GM21515 (cell line): ENCODE data around the gene CDK5RAP2.
A peak's percentile ranks its signal among the peaks of the same experiment; 100 is the strongest.
"Not testable (repeated sequence)": the region's sequence is repeated elsewhere in the genome, so short reads cannot be mapped to it uniquely, and the experiment has no call there.

ENCODE experiments used
- ATAC-seq: cut with Tn5 transposase; IDR thresholded peaks from one replicate; pipeline ENCODE4 v1.9.1; 2021; ENCODE audit not compliant: unreplicated experiment

CDK5RAP2 gene

GRCh38 chr9:120515996-120516395 lies 64.0 kb downstream of the CDK5RAP2 start:
- ATAC-seq: not testable (repeated sequence)

- ATAC-seq: not testable (repeated sequence)
Measured at GRCh38 chr9:120515481-120515880, 64.5 kb downstream of the CDK5RAP2 start.

- ATAC-seq: no peak
Measured at GRCh38 chr9:120514405-120514804, 65.6 kb downstream of the CDK5RAP2 start.

GRCh38 chr9:120513825-120514396 lies 66.1 kb downstream of the CDK5RAP2 start:
- no peak for ATAC-seq

- ATAC-seq: no peak
Measured at GRCh38 chr9:120510816-120511215, 69.2 kb downstream of the CDK5RAP2 start.

- ATAC-seq: no peak
Measured at GRCh38 chr9:120507936-120508510, 71.9 kb downstream of the CDK5RAP2 start.

- ATAC-seq: no peak
Measured at GRCh38 chr9:120505186-120505585, 74.8 kb downstream of the CDK5RAP2 start.

- no peak for ATAC-seq
Measured at GRCh38 chr9:120500733-120501132, 79.2 kb downstream of the CDK5RAP2 start.

- ATAC-seq: not testable (repeated sequence)
Measured at GRCh38 chr9:120497865-120498264, 82.1 kb downstream of the CDK5RAP2 start.

GRCh38 chr9:120496438-120496837 lies 83.5 kb downstream of the CDK5RAP2 start:
- not testable (repeated sequence) for ATAC-seq

- peak; percentile 96 for ATAC-seq
Measured at GRCh38 chr9:120490888-120491595, 88.9 kb downstream of the CDK5RAP2 start.

GRCh38 chr9:120486835-120487234 lies 93.1 kb downstream of the CDK5RAP2 start:
- no peak for ATAC-seq

- ATAC-seq: no peak
Measured at GRCh38 chr9:120486347-120486746, 93.6 kb downstream of the CDK5RAP2 start.

- no peak for ATAC-seq
Measured at GRCh38 chr9:120485788-120486187, 94.2 kb downstream of the CDK5RAP2 start.

- no peak for ATAC-seq
Measured at GRCh38 chr9:120484162-120484561, 95.8 kb downstream of the CDK5RAP2 start.

- no peak for ATAC-seq
Measured at GRCh38 chr9:120482424-120483186, 97.4 kb downstream of the CDK5RAP2 start.

- no peak for ATAC-seq
Measured at GRCh38 chr9:120481846-120482245, 98.1 kb downstream of the CDK5RAP2 start.

GRCh38 chr9:120481248-120481647 lies 98.7 kb downstream of the CDK5RAP2 start:
- no peak for ATAC-seq

GRCh38 chr9:120480707-120481106 lies 99.3 kb downstream of the CDK5RAP2 start:
- no peak for ATAC-seq

- no peak for ATAC-seq
Measured at GRCh38 chr9:120478208-120478607, 101.8 kb downstream of the CDK5RAP2 start.

- ATAC-seq: peak; percentile 59
Measured at GRCh38 chr9:120477534-120478001, 102.4 kb downstream of the CDK5RAP2 start.
